ENCODE results near the gene C5orf24. TPM values are rescaled to one million over a fixed set of nuclear protein-coding genes. Genes with fewer than 3 reads are reported as not detected.
"Not testable (repeated sequence)": the region's sequence is repeated elsewhere in the genome, so short reads cannot be mapped to it uniquely, and the experiment has no call there.

The C5orf24 gene
- total RNA-seq, 2 donors from 2014 or later: 63.8 to 71.0 TPM

- Histone ChIP-seq H3K4me1 (ENCODE audit: control insufficient read depth in 1 of 2, low read depth in 2 of 2) (peaks cover 33 to 56% of the 10 kb centered on the region in 2 donors), H3K4me3 (no peak overlapping the region), H3K27me3 (replicated peaks; ENCODE audit: insufficient read depth) (no peaks in the 10 kb centered on the region), H3K27ac (no peak overlapping the region), H3K36me3 (peaks cover 11% of the 10 kb centered on the region), H3K9me3 (no peaks in the 10 kb centered on the region)
- TF ChIP-seq CTCF (IDR thresholded peaks at IDR 0.05): peak; percentile 30
- ATAC-seq (ENCODE audit: insufficient number of reproducible peaks, low FRiP score, low read depth): no peak
- no peak for DNase-seq (ENCODE audit: low spot score)
Observed at GRCh38 chr5:134851307-134851923, 5.6 kb downstream of the C5orf24 start.

- H3K4me3 ChIP-seq; DNase-seq (ENCODE audit: low spot score); H3K9me3 ChIP-seq; ATAC-seq (ENCODE audit: insufficient number of reproducible peaks, low FRiP score, low read depth); H3K27ac ChIP-seq; H3K27me3 ChIP-seq (replicated peaks; ENCODE audit: insufficient read depth): not testable (repeated sequence)
- Histone ChIP-seq H3K4me1 (ENCODE audit: control insufficient read depth in 1 of 2, low read depth in 2 of 2) (peaks cover 6 to 13% of the 10 kb centered on the region in 2 donors), H3K36me3 (peaks cover 26% of the 10 kb centered on the region)
Observed at GRCh38 chr5:134856465-134856864, 10.7 kb downstream of the C5orf24 start.

- Histone ChIP-seq H3K9me3 (no peaks in the 10 kb centered on the region), H3K4me3 (no peak overlapping the region), H3K4me1 (ENCODE audit: control insufficient read depth in 1 of 2, low read depth in 2 of 2) (peaks cover 6% of the 10 kb centered on the region in 2 donors), H3K27ac (no peak overlapping the region), H3K36me3 (peaks cover 29% of the 10 kb centered on the region), H3K27me3 (replicated peaks; ENCODE audit: insufficient read depth) (no peaks in the 10 kb centered on the region)
- TF ChIP-seq CTCF (IDR thresholded peaks at IDR 0.05): no peak
- no peak for DNase-seq (ENCODE audit: low spot score)
- ATAC-seq (ENCODE audit: insufficient number of reproducible peaks, low FRiP score, low read depth): no peak
Observed at GRCh38 chr5:134857401-134857800, 11.6 kb downstream of the C5orf24 start.

GRCh38 chr5:134864707-134865106 is 18.9 kb downstream of the C5orf24 start:
- ATAC-seq (ENCODE audit: insufficient number of reproducible peaks, low FRiP score, low read depth): no peak
- Histone ChIP-seq H3K27ac (no peak overlapping the region), H3K27me3 (replicated peaks; ENCODE audit: insufficient read depth) (no peaks in the 10 kb centered on the region), H3K4me1 (ENCODE audit: control insufficient read depth in 1 of 2, low read depth in 2 of 2) (no peaks in the 10 kb centered on the region), H3K4me3 (no peak overlapping the region), H3K9me3 (no peaks in the 10 kb centered on the region), H3K36me3 (peaks cover 5% of the 10 kb centered on the region)
- no peak for TF ChIP-seq CTCF (IDR thresholded peaks at IDR 0.05)
- no peak for DNase-seq (ENCODE audit: low spot score)

- ATAC-seq (ENCODE audit: insufficient number of reproducible peaks, low FRiP score, low read depth): no peak
- no peaks in the 10 kb centered on the region for H3K36me3 ChIP-seq
- H3K27me3 ChIP-seq (replicated peaks; ENCODE audit: insufficient read depth): no peaks in the 10 kb centered on the region
- H3K4me1 ChIP-seq (ENCODE audit: control insufficient read depth in 1 of 2, low read depth in 2 of 2): peaks cover 14 to 24% of the 10 kb centered on the region in 2 donors
- peak overlapping the region; percentile 93 for H3K4me3 ChIP-seq
- H3K9me3 ChIP-seq: no peaks in the 10 kb centered on the region
- no peak for TF ChIP-seq CTCF (IDR thresholded peaks at IDR 0.05)
- peak overlapping the region; percentile 90 to 96 for H3K27ac ChIP-seq
- DNase-seq (ENCODE audit: low spot score): no peak
Observed at GRCh38 chr5:134873494-134873893, 27.7 kb downstream of the C5orf24 start.

Data from thoracic aorta (tissue), 2 donors.